Uterus (tissue), 4 donors: ENCODE measurements around the gene NUDT3. TPM values are rescaled to one million over a fixed set of nuclear protein-coding genes. Genes with fewer than 3 reads are reported as not detected.
"Not testable (repeated sequence)": the region's sequence is repeated elsewhere in the genome, so short reads cannot be mapped to it uniquely, and the experiment has no call there.

Source experiments
- DNase-seq, 2 donors: peaks; one replicate each; pipeline ENCODE4 v3.0.0-alpha.2; 2019 to 2020
- H3K27ac ChIP-seq, 2 donors: fragments of 200-600 bp; sonication (generic); 1 replicate in 1 of 2; 2 replicates in 1 of 2; pipeline ENCODE4 v1.5.1; 2016 to 2018
- H3K27me3 ChIP-seq, 2 donors: fragments of 200-600 bp; sonication (generic); one replicate each; pipeline ENCODE4 v1.5.1; 2018 to 2019; ENCODE audit warnings: control low read depth in 1 of 2
- H3K36me3 ChIP-seq, 2 donors: fragments of 200-600 bp; sonication (generic); one replicate each; pipeline ENCODE4 v1.5.1; 2019; ENCODE audit warnings: control low read depth in 1 of 2
- H3K4me1 ChIP-seq, 2 donors: fragments of 200-600 bp; sonication (generic); one replicate each; pipeline ENCODE4 v1.5.1; 2018 to 2019; ENCODE audit warnings: control low read depth in 1 of 2
- H3K4me3 ChIP-seq, 2 donors: fragments of 200-600 bp; sonication (generic); 1 replicate in 1 of 2; 2 replicates in 1 of 2; pipeline ENCODE4 v1.5.1; 2018 to 2019; ENCODE audit warnings: mild to moderate bottlenecking in 1 of 2
- H3K9me3 ChIP-seq, 2 donors: fragments of 200-600 bp; sonication (generic); one replicate each; pipeline ENCODE4 v1.5.1; 2019; ENCODE audit warnings: control low read depth in 1 of 2
- CTCF ChIP-seq, 4 experiments: fragments of 200-600 bp in 2 of 4; fragments of 450-650 bp in 2 of 4; sonication (generic) in 2 of 4; IDR thresholded peaks; one replicate each; pipeline ENCODE4 v1.5.1; 2016 to 2019; ENCODE audit warnings: antibody characterized with exemption in 4 of 4, mild to moderate bottlenecking in 2 of 4, moderate library complexity in 1 of 4
- POLR2A ChIP-seq, 2 donors: fragments of 450-650 bp; IDR thresholded peaks; one replicate each; pipeline ENCODE4 v1.6.1; 2016; ENCODE audit warnings: antibody characterized with exemption in 2 of 2, mild to moderate bottlenecking in 1 of 2, moderate library complexity in 1 of 2
- intact Hi-C: fragments of 100-400 bp; cut with DNase I; formaldehyde crosslinking; loops from one replicate; pipeline ENCODE4 v1.15.1; 2023; ENCODE audit warnings: low total_unique reads
- total RNA-seq, 4 donors: library from RNA; depleted of rRNA in 3 of 4; stranded (reverse); fragments of >200 nt in 3 of 4; gene quantifications; one replicate each; pipeline versions ENCODE4 v1.1.0 to v1.2.4, GENCODE V29; 2014 to 2023
- donor health status: DM: yes; HTN: yes; CAD: no.

The NUDT3 gene
- total RNA-seq, 4 donors from 2014 or later, result 15.6 to 58.8 (median 38.2) TPM

- no peaks in the 10 kb centered on the region for H3K27me3 ChIP-seq
- H3K4me3 ChIP-seq, result no peak overlapping the region
- TF ChIP-seq CTCF (IDR thresholded peaks at IDR 0.05), result no peak
- TF ChIP-seq POLR2A (IDR thresholded peaks at IDR 0.05), result no peak
- no peaks in the 10 kb centered on the region for H3K36me3 ChIP-seq
- no peaks in the 10 kb centered on the region for H3K4me1 ChIP-seq
- intact Hi-C loops, result no loop called here
- no peak overlapping the region for H3K27ac ChIP-seq
- H3K9me3 ChIP-seq, result no peaks in the 10 kb centered on the region
- DNase-seq, result no peak
Measured at GRCh38 chr6:34325633-34326032, 66.8 kb downstream of the NUDT3 start.

DNA sequence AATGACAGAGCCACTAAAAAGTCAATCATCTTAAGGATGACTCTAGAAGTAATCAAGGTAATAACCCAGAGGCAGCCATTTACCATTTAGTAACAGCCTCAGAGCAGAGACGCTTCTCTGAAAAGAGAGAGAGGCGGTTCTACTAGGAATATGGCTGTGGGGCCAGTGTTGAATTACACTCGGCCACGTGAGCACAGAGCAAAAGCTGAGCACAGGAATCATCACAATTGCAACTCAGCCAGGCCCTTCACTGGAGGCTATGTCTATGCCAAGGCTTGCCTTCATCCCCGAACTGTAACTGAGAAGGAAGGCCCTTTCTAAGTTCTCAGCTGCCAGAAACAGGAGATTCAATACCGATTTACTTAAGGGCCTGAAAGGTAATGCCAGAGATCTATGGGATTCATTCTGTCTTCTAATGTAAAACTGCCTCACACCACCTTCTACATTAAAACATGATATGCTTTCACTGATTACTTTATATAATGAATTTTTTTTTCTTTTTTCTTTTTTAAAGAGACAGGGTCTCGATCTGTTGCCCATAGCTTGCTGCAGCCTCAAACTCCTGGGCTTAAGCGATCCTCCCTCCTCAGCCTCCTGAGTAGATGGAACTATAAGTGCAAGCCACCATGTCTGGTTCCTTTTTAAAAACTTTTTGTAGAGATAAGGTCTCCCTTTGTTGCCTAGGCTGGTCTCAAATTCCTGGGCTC lies 67.6 kb downstream of the NUDT3 start:
- intact Hi-C loops, result no loop called here
- Histone ChIP-seq H3K9me3 (no peaks in the 10 kb centered on the region), H3K27ac (no peak overlapping the region)

DNA sequence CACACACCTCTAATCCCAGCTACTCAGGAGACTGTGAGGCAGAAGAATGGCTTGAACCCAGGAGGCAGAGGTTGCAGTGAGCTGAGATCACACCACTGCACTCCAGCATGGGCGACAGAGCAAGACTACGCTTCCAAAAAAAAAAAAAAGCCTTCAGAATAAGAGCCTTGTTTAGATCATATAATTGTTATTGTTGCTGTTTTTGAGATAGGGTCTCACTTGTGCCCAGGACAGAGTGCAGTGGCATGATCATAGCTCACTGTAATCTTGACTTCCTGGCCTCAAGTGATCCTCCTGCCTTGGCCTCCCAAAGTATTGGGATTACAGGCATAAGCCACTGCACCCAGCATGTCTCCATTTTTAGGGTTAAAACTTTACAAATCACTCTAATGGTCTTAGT lies 68.2 kb downstream of the NUDT3 start:
- H3K27me3 ChIP-seq, H3K4me1 ChIP-seq, H3K36me3 ChIP-seq, H3K9me3 ChIP-seq, intact Hi-C loops, H3K4me3 ChIP-seq, DNase-seq, H3K27ac ChIP-seq: not testable (repeated sequence)

More for the DNA sequence above, 67.6 kb downstream of the NUDT3 start:
- no peaks in the 10 kb centered on the region for H3K4me1 ChIP-seq
- peak in 1 of 2 donors; percentile 48 for DNase-seq
- TF ChIP-seq CTCF (IDR thresholded peaks at IDR 0.05) (no peak), POLR2A (IDR thresholded peaks at IDR 0.05) (no peak)
- no peaks in the 10 kb centered on the region for H3K27me3 ChIP-seq
- H3K36me3 ChIP-seq, result no peaks in the 10 kb centered on the region
- H3K4me3 ChIP-seq, result no peak overlapping the region

DNA sequence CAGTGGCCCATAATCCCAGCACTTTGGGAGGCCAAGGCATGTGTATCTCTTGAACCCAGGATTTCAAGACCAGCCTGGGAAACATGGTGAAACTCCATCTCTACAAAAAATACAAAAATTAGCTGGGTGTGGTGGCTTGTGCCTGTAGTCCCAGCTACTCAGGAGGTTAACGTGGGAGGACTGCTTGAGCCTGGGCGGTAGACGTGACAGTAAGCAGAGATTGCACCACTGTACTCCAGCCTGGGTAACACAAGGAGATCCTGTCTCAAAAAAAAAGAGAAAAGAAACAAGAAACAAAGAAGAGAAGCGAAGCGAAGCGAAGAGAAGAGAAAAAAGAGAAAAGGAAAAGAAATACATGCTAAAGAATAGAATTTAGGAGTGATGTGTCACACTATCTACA lies 69.2 kb downstream of the NUDT3 start:
- Histone ChIP-seq H3K36me3 (no peaks in the 10 kb centered on the region), H3K4me1 (no peaks in the 10 kb centered on the region), H3K27ac (no peak overlapping the region), H3K27me3 (no peaks in the 10 kb centered on the region), H3K9me3 (no peaks in the 10 kb centered on the region), H3K4me3 (no peak overlapping the region)
- no peak for DNase-seq
- no peak for TF ChIP-seq CTCF (IDR thresholded peaks at IDR 0.05)
- TF ChIP-seq POLR2A (IDR thresholded peaks at IDR 0.05), result no peak
- intact Hi-C loops, result no loop called here

- Histone ChIP-seq H3K27me3 (no peaks in the 10 kb centered on the region), H3K27ac (no peak overlapping the region), H3K4me3 (no peak overlapping the region), H3K9me3 (no peaks in the 10 kb centered on the region), H3K36me3 (no peaks in the 10 kb centered on the region), H3K4me1 (no peaks in the 10 kb centered on the region)
- TF ChIP-seq POLR2A (IDR thresholded peaks at IDR 0.05), result no peak
- no peak for TF ChIP-seq CTCF (IDR thresholded peaks at IDR 0.05)
- DNase-seq, result no peak
- intact Hi-C loops, result no loop called here
Measured at GRCh38 chr6:34322732-34323131, 69.7 kb downstream of the NUDT3 start.

DNA sequence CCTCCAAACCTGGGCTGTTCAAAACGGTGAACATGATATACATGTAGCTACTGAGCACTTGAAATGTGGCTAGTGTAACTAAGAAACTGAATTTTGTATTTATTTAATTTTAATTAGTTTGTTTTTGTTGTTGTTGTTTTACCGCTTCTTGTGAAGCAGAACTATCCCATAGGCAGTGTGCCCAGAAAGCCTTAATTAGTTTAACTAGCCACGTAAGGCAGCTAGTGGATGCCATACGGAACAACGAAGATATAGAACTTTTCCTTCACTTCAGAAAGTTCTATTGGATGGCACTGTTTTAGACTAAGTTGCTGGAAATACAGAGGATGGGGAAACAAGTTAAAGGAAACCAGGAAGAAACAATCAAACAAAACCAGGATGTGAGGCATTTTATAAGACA lies 70.6 kb downstream of the NUDT3 start:
- Histone ChIP-seq H3K9me3 (no peaks in the 10 kb centered on the region), H3K4me3 (no peak overlapping the region), H3K4me1 (no peaks in the 10 kb centered on the region), H3K27me3 (no peaks in the 10 kb centered on the region), H3K36me3 (no peaks in the 10 kb centered on the region), H3K27ac (no peak overlapping the region)
- intact Hi-C loops, result no loop called here
- DNase-seq, result no peak
- TF ChIP-seq CTCF (IDR thresholded peaks at IDR 0.05) (no peak), POLR2A (IDR thresholded peaks at IDR 0.05) (no peak)
